ENCODE measurements around the gene C1orf21. TPM values are rescaled to one million over a fixed set of nuclear protein-coding genes. Genes with fewer than 3 reads are reported as not detected.

The C1orf21 gene
- total and polyA plus RNA-seq, 2 donors (not counting 1 experiment from before 2014, with no cell fraction given) = under 0.01 to 0.32 TPM

DNA sequence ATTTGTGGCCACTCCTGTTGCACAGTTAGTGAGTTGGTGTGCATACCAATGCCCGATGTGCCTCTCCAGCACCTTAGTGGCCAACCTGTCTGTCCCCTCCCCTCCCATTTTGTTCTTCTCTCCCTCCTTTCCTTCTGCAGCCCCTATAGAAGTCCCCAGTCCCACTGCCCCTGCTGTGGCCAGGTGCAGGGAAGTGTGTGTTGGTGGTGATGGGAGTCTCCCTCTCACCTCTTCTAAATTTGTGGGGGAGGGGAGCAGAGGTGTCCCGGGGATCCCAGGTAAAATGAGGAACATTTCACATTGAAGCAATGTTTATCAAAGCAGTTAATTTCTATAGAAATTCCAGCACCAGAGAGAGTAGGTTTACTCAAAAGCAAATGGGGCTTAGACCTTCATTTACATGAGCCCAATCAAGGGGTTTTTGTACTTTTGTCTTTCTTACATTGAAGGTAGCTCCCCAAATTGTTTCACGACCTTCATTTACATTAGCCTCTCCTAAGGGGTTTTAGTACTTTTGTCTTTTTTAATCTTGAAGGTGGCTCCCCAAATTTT is 3.0 kb upstream of the C1orf21 start:
- Mint-ChIP-seq H3K9me3 (ENCODE audit: insufficient read depth) (no peaks in the 10 kb centered on the region), H3K4me1 (peaks cover 24% of the 10 kb centered on the region), H3K27ac (no peak overlapping the region), H3K4me3 (no peak overlapping the region), H3K27me3 (peaks cover 59% of the 10 kb centered on the region)
- DNase-seq = no peak
- Histone ChIP-seq H3K4me2 (replicated peaks; ENCODE audit: low read depth, low read length, poor library complexity, severe bottlenecking) (no peak overlapping the region), H3K9ac (ENCODE audit: low read length) (no peak overlapping the region), H2AFZ (ENCODE audit: insufficient read depth, low read depth, low read length, poor library complexity, severe bottlenecking) (no peak overlapping the region), H3K4me3 (ENCODE audit: control extremely low read depth in 1 of 5, extremely low read depth in 1 of 5, insufficient read depth in 1 of 5, low read depth in 2 of 5, low read length in 4 of 5) (no peak overlapping the region), H3K27ac (ENCODE audit: low read length in 2 of 2) (no peak overlapping the region), H3K36me3 (replicated peaks in 1 of 2; ENCODE audit: control extremely low read depth in 1 of 2, control insufficient read depth in 1 of 2, extremely low read depth in 1 of 2, insufficient read depth in 2 of 2, low read length in 1 of 2) (no peaks in the 10 kb centered on the region), H3K4me1 (ENCODE audit: control insufficient read depth in 2 of 2, insufficient read depth in 2 of 2, low read length in 2 of 2) (peaks cover 20 to 21% of the 10 kb centered on the region in 2 donors), H3K79me2 (ENCODE audit: control insufficient read depth, insufficient read depth, low read length) (no peaks in the 10 kb centered on the region), H3K9me3 (ENCODE audit: control extremely low read depth in 1 of 3, control insufficient read depth in 2 of 3, insufficient read depth in 1 of 3, low read length in 2 of 3) (peaks cover 0 to 2% (median 0%) of the 10 kb centered on the region in 3 donors), H4K20me1 (ENCODE audit: control insufficient read depth, insufficient read depth, low read length, poor library complexity, severe bottlenecking) (no peaks in the 10 kb centered on the region), H3K27me3 (replicated peaks in 1 of 4; ENCODE audit: control extremely low read depth in 1 of 4, control insufficient read depth in 3 of 4, insufficient read depth in 4 of 4, low read length in 3 of 4) (peaks cover 0 to 43% (median 22%) of the 10 kb centered on the region in 4 experiments)
- 100% methylated on average over 1 of the region's 3 CpGs for WGBS (ENCODE audit: insufficient coverage)
- no peak for ATAC-seq (ENCODE audit: low read depth)
- POLR2A ChIA-PET = no interaction called here
- intact Hi-C loops (cut with micrococcal nuclease) = no loop called here
- CTCF ChIA-PET = no interaction called here
- no peak for TF ChIP-seq EZH2 (IDR thresholded peaks at IDR 0.05; ENCODE audit: borderline replicate concordance, insufficient read depth, low read depth, low read length, poor library complexity, severe bottlenecking)
- TF ChIP-seq, protein P1, sequence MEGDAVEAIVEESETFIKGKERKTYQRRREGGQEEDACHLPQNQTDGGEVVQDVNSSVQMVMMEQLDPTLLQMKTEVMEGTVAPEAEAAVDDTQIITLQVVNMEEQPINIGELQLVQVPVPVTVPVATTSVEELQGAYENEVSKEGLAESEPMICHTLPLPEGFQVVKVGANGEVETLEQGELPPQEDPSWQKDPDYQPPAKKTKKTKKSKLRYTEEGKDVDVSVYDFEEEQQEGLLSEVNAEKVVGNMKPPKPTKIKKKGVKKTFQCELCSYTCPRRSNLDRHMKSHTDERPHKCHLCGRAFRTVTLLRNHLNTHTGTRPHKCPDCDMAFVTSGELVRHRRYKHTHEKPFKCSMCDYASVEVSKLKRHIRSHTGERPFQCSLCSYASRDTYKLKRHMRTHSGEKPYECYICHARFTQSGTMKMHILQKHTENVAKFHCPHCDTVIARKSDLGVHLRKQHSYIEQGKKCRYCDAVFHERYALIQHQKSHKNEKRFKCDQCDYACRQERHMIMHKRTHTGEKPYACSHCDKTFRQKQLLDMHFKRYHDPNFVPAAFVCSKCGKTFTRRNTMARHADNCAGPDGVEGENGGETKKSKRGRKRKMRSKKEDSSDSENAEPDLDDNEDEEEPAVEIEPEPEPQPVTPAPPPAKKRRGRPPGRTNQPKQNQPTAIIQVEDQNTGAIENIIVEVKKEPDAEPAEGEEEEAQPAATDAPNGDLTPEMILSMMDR (IDR thresholded peaks at IDR 0.05) = no peak

DNA sequence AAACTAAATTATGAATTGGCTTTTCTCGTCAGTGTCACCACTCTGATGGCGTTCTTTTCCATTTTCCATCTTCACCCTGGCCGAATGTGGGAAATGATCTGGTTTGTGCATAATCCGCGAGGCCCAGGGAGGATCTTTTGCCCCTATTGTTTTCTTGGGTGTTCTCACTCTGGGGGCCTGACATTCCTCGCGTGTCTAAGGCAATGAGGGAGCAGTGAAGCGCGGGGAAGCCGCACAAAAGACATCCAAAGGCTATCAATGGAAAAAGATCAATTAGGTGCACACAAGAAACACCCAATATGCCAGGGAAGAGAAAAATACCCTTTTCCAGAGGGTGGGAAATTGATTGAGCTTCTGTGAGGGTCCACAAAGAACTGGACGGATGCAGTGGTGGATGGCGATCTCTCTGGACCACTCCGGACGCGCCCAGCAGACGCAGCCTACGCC is 941 bp upstream of the C1orf21 start:
- peaks cover 24% of the 10 kb centered on the region for H3K4me1 Mint-ChIP-seq
- peaks cover 0 to 2% (median 0%) of the 10 kb centered on the region in 3 donors for H3K9me3 ChIP-seq (ENCODE audit: control extremely low read depth in 1 of 3, control insufficient read depth in 2 of 3, insufficient read depth in 1 of 3, low read length in 2 of 3)
- POLR2A ChIA-PET = no interaction called here
- H3K27ac ChIP-seq (ENCODE audit: low read length in 2 of 2) = no peak overlapping the region
- H3K27me3 Mint-ChIP-seq = peaks cover 70% of the 10 kb centered on the region
- H3K27me3 ChIP-seq (replicated peaks in 1 of 4; ENCODE audit: control extremely low read depth in 1 of 4, control insufficient read depth in 3 of 4, insufficient read depth in 4 of 4, low read length in 3 of 4) = peaks cover 0 to 39% (median 26%) of the 10 kb centered on the region in 4 experiments
- peak overlapping the region; percentile 63 for H3K9ac ChIP-seq (ENCODE audit: low read length)
- no peaks in the 10 kb centered on the region for H4K20me1 ChIP-seq (ENCODE audit: control insufficient read depth, insufficient read depth, low read length, poor library complexity, severe bottlenecking)
- H2AFZ ChIP-seq (ENCODE audit: insufficient read depth, low read depth, low read length, poor library complexity, severe bottlenecking) = peak overlapping the region; percentile 79
- TF ChIP-seq, protein P1 (IDR thresholded peaks at IDR 0.05) = no peak
- TF ChIP-seq EZH2 (IDR thresholded peaks at IDR 0.05; ENCODE audit: borderline replicate concordance, insufficient read depth, low read depth, low read length, poor library complexity, severe bottlenecking) = no peak
- H3K4me1 ChIP-seq (ENCODE audit: control insufficient read depth in 2 of 2, insufficient read depth in 2 of 2, low read length in 2 of 2) = peaks cover 20 to 21% of the 10 kb centered on the region in 2 donors
- H3K27ac Mint-ChIP-seq = no peak overlapping the region
- intact Hi-C loops (cut with micrococcal nuclease) = no loop called here
- CTCF ChIA-PET = no interaction called here
- ATAC-seq (ENCODE audit: low read depth) = no peak
- H3K79me2 ChIP-seq (ENCODE audit: control insufficient read depth, insufficient read depth, low read length) = no peaks in the 10 kb centered on the region
- peak overlapping the region; percentile 91 for H3K4me2 ChIP-seq (replicated peaks; ENCODE audit: low read depth, low read length, poor library complexity, severe bottlenecking)
- no peaks in the 10 kb centered on the region for H3K36me3 ChIP-seq (replicated peaks in 1 of 2; ENCODE audit: control extremely low read depth in 1 of 2, control insufficient read depth in 1 of 2, extremely low read depth in 1 of 2, insufficient read depth in 2 of 2, low read length in 1 of 2)
- no peak for DNase-seq
- no peaks in the 10 kb centered on the region for H3K9me3 Mint-ChIP-seq (ENCODE audit: insufficient read depth)
- peak overlapping the region in 2 of 5 experiments; percentile 49 to 69 for H3K4me3 ChIP-seq (ENCODE audit: control extremely low read depth in 1 of 5, extremely low read depth in 1 of 5, insufficient read depth in 1 of 5, low read depth in 2 of 5, low read length in 4 of 5)
- WGBS (ENCODE audit: insufficient coverage) = 40% methylated on average over 11 of the region's 17 CpGs
- H3K4me3 Mint-ChIP-seq = peak overlapping the region; percentile 83
